Activated gamma-delta T cell treated with anti-CD3 and anti-CD28 coated beads, Interleukin-2, amount 50 U/mL, for 16 hours (primary cell): ENCODE data around the gene RNF34.

Experiments
- DNase-seq: peaks from one replicate; pipeline ENCODE4 v3.0.0-alpha.2; 2020; ENCODE audit warnings: low read depth

The RNF34 gene

GRCh38 chr12:121467638-121468498 lies 68.0 kb downstream of the RNF34 start:
- DNase-seq: peak; percentile 7

GRCh38 chr12:121468499-121468801 lies 68.5 kb downstream of the RNF34 start:
- DNase-seq: no peak

GRCh38 chr12:121470751-121471150 lies 70.8 kb downstream of the RNF34 start:
- DNase-seq: no peak

- DNase-seq: no peak
These were observed 72.4 kb downstream of the RNF34 start for GRCh38 chr12:121472150-121472905.
